Pancreas (tissue), 10 donors: Measurements from ENCODE around the gene CDC42EP5. TPM values are rescaled to one million over a fixed set of nuclear protein-coding genes. Genes with fewer than 3 reads are reported as not detected.

ENCODE experiments used
- ATAC-seq, 4 donors: fragments of 200-7000 bp; cut with Tn5 transposase; one replicate each; pipeline versions ENCODE4 v1.8.0 to v1.9.1; 2020; ENCODE audit warnings: mild to moderate bottlenecking in 4 of 4, moderate library complexity in 4 of 4
- DNase-seq, 6 donors: peaks; one replicate each; pipeline ENCODE4 v3.0.0-alpha.2; 2020
- FAIRE-seq: peaks from 2 replicates; lab custom pipeline; 2012; peaks lifted over from hg19 to GRCh38; lab: Jason Lieb, UNC
- H3K27ac ChIP-seq, 4 donors: fragments of 200-600 bp; sonication (generic); 1 replicate in 3 of 4; 2 replicates in 1 of 4; pipeline versions ENCODE4 v1.5.0 to v1.8.0; 2020
- H3K27me3 ChIP-seq, 4 donors: fragments of 200-600 bp; one replicate each; pipeline ENCODE4 v1.8.0; 2021
- H3K36me3 ChIP-seq, 3 donors: fragments of 200-600 bp; sonication (generic) in 1 of 3; one replicate each; pipeline versions ENCODE4 v1.5.0 to v1.8.0; 2020 to 2021
- H3K4me1 ChIP-seq, 3 donors: fragments of 200-600 bp; one replicate each; pipeline ENCODE4 v1.8.0; 2021
- H3K4me3 ChIP-seq, 4 donors: fragments of 200-600 bp; sonication (generic) in 2 of 4; one replicate each; pipeline versions ENCODE4 v1.5.0 to v1.8.0; 2020 to 2021
- H3K9me3 ChIP-seq, 4 donors: fragments of 200-600 bp; one replicate each; pipeline ENCODE4 v1.8.0; 2021
- WGBS, 2 donors: extraction: QIAGEN DNeasy Blood & Tissue Kit; methylation state at CpG; one replicate each; pipeline ENCODE4 v1.1.7; 2013; 5-methylcytosine and 5-hydroxymethylcytosine counted together
- intact Hi-C, 3 donors: fragments of 100-400 bp; cut with DNase I; formaldehyde crosslinking; loops; one replicate each; pipeline versions ENCODE4 v1.11.1 to v1.14.2; 2022
- polyA plus RNA-seq, 2 donors: library from polyadenylated mRNA; stranded (reverse); fragments of 200-250 nt; gene quantifications; one replicate each; pipeline ENCODE4 v1.2.3, GENCODE V29; 2013
- total RNA-seq, 6 donors: library from RNA; stranded (reverse); fragmentation: NEBNext Ultra II Directional in 4 of 6; extraction: Animal tissue kit (Norgen Biotek cat#: 25700) in 4 of 6; gene quantifications; one replicate each; pipeline versions ENCODE4 v1.2.1 to v1.2.4, GENCODE V29; 2021 to 2023
- TF ChIP-seq, protein P1 (sequence below), 4 donors: fragments of 200-600 bp; sonication (generic) in 3 of 4; IDR thresholded peaks; one replicate each; pipeline versions ENCODE4 v1.5.0 to v1.8.0; 2021; ENCODE audit warnings: antibody characterized with exemption in 4 of 4
- donor health status: healthy with polysubstance abuse.
- donor health status: DM: no; HTN: no; CAD: no; lungs with moderate emphysema.
- donor health status: DM: no; HTN: no; CAD: no.
- donor health status: control.
- donor health status: control.
- donor health status: Bipolar disorder and iron deficiency.
- donor health status: DM: yes; HTN: yes; CAD: no.
- donor health status: DM: no; HTN: no; CAD: no.
- donor health status: DM: no; HTN: no; CAD: no.
- donor health status: DM: yes; HTN: yes; CAD: no.

The CDC42EP5 gene
- total and polyA plus RNA-seq, 8 donors = 7.5 to 48.0 (median 15.7) TPM

DNA sequence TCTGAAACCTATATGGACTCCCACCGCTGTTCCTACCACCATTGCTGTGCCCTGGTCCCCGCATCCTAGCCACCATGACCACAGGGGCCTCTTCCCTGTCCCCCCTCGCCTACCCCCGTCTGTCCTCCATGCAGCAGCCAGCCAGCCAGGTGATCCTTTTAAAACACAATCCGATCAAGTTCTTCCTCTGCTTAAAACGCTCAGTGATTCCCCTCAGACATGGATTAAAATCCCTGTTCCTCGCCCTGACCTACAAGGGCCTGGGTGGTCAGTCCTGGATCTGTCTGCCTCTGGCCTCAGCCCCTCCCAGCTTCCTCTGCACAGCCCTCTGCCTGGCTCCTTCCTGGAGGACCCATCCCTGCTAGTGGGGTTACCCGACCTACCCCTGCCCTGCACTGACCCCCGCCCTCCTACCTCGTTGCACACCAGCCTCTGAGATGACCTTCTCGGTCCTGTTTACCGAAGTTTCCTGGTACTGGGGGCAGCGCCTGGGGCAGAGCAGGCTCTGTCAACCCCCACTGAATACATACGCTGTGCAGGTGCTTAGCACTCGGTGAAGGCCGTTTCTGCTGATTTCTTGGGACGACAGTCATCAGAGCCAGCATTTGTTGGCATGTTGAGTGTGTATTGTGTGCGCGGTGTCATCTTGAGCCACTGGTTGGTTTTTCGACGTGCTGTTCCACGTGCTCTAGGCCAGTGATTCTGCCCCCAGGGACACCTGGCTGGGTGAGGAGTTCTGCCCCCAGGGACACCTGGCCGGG lies 38.8 kb downstream of the CDC42EP5 start:
- H3K4me1 ChIP-seq = peaks cover 14 to 28% (median 22%) of the 10 kb centered on the region in 3 donors
- H3K27ac ChIP-seq = peak overlapping the region in 1 of 4 donors; percentile 1
- WGBS, 2 donors = 36 to 39% methylated on average over 23 of the region's 23 CpGs
- H3K36me3 ChIP-seq = no peaks in the 10 kb centered on the region
- H3K4me3 ChIP-seq = no peak overlapping the region
- H3K27me3 ChIP-seq = no peaks in the 10 kb centered on the region
- FAIRE-seq (no peak), ATAC-seq (peak in 1 of 4 donors; percentile 0), DNase-seq (peak in 2 of 6 donors; percentile 45 to 84)
- intact Hi-C loops = no loop called here
- TF ChIP-seq, protein P1, sequence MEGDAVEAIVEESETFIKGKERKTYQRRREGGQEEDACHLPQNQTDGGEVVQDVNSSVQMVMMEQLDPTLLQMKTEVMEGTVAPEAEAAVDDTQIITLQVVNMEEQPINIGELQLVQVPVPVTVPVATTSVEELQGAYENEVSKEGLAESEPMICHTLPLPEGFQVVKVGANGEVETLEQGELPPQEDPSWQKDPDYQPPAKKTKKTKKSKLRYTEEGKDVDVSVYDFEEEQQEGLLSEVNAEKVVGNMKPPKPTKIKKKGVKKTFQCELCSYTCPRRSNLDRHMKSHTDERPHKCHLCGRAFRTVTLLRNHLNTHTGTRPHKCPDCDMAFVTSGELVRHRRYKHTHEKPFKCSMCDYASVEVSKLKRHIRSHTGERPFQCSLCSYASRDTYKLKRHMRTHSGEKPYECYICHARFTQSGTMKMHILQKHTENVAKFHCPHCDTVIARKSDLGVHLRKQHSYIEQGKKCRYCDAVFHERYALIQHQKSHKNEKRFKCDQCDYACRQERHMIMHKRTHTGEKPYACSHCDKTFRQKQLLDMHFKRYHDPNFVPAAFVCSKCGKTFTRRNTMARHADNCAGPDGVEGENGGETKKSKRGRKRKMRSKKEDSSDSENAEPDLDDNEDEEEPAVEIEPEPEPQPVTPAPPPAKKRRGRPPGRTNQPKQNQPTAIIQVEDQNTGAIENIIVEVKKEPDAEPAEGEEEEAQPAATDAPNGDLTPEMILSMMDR (IDR thresholded peaks at IDR 0.05) = no peak
- no peaks in the 10 kb centered on the region for H3K9me3 ChIP-seq

DNA sequence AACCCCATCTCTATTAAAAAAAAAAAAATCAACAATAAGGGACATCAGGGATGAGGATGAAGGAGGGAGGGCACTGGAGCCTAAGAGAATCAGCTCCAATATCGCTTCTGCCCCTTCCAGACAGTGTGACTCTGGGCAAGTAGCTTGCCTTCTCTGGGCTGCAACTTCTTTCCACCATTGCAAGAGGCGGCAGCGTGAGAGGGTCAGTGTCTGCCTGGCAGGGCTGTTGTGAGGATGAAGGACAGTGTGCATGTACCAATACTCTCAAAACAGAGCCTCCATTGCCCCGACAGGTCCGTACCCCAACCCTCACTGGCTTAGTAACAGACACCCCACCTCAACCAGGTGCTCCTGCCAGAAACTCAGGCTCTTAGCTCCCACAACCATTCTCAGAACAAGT lies 39.4 kb downstream of the CDC42EP5 start:
- TF ChIP-seq, protein P1 (IDR thresholded peaks at IDR 0.05) = no peak
- no peak overlapping the region for H3K27ac ChIP-seq
- H3K36me3 ChIP-seq = no peaks in the 10 kb centered on the region
- WGBS, 2 donors = 86 to 95% methylated on average over 5 of the region's 5 CpGs
- H3K4me3 ChIP-seq = no peak overlapping the region
- ATAC-seq (no peak), FAIRE-seq (no peak), DNase-seq (no peak)
- intact Hi-C loops = no loop called here
- H3K9me3 ChIP-seq = no peaks in the 10 kb centered on the region
- no peaks in the 10 kb centered on the region for H3K27me3 ChIP-seq
- H3K4me1 ChIP-seq = peaks cover 14 to 22% (median 17%) of the 10 kb centered on the region in 3 donors

DNA sequence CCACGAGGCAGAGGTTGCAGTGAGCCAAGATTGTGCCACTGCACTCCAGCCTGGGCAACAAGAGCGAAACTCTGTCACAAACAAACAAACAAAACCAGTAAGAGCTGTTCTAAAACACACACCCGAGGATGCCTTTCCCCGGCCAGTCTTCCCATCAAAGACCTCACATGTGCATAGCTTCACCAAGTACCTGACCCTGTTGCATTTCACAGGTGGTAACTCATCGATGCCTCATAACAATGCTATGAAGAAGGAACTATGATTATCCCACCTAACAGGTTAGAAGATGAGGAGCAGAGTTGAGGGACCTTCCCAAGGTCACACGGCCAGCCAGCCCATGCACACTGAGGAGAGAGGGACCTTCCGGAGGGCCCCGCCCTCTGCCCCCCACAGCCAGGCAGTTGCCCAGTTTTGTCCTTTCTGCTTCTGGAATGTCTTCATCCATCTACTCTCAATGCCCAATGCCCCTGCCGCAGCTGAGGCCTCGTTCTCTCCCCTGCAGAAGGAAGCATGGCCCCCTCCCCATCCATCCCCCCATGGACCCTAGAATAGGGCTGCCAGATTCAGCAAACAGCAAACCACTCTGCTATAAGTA lies 40.9 kb downstream of the CDC42EP5 start:
- H3K27me3 ChIP-seq = no peaks in the 10 kb centered on the region
- WGBS, 2 donors = 42 to 45% methylated on average over 10 of the region's 10 CpGs
- intact Hi-C loops = no loop called here
- no peak overlapping the region for H3K4me3 ChIP-seq
- no peaks in the 10 kb centered on the region for H3K9me3 ChIP-seq
- TF ChIP-seq, protein P1 (IDR thresholded peaks at IDR 0.05) = no peak
- FAIRE-seq (no peak), ATAC-seq (peak in 2 of 4 donors; percentile 1 to 3), DNase-seq (no peak)
- no peaks in the 10 kb centered on the region for H3K36me3 ChIP-seq
- H3K27ac ChIP-seq = peak overlapping the region; percentile 53 to 78 (median 76)
- peaks cover 14 to 21% (median 17%) of the 10 kb centered on the region in 3 donors for H3K4me1 ChIP-seq

DNA sequence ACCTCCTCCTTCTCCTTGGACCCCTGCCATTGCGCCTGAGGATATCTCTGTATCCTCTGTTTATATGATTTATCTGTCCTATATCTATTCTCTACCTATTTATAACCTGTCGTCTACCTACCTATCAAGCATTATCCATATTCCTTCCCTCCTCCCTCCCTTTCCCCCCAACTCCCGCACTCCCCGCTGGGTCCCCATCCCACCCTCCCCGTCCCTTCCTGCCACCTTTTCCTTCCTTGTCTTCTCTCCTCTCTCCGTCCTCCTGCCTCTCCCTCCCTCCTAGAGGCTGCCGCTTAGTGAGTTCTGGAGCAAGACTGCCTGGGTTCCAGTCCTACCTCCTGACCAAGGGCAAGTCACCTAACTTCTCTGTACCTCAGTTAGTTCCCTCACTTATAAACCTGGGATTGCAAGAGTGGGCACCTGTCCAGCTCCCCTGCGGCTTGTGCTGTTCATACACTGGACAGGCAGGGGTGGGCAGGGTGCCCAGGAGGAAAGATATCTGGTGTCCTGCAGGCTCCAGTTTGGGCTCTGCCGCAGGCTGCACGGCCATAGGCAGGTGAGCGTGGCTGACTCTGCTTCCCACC lies 41.7 kb downstream of the CDC42EP5 start:
- H3K4me3 ChIP-seq = peak overlapping the region in 2 of 4 donors; percentile 16 to 23
- intact Hi-C loops = no loop called here
- peak; percentile 88 to 98 (median 91) for DNase-seq
- H3K27ac ChIP-seq = peak overlapping the region; percentile 53 to 78 (median 76)
- FAIRE-seq = no peak
- H3K36me3 ChIP-seq = no peaks in the 10 kb centered on the region
- 3 to 7% methylated on average over 11 of the region's 11 CpGs for WGBS, 2 donors
- TF ChIP-seq, protein P1 (IDR thresholded peaks at IDR 0.05) = no peak
- H3K9me3 ChIP-seq = no peaks in the 10 kb centered on the region
- H3K4me1 ChIP-seq = peaks cover 14 to 21% (median 17%) of the 10 kb centered on the region in 3 donors
- no peaks in the 10 kb centered on the region for H3K27me3 ChIP-seq
- peak; percentile 60 to 73 (median 70) for ATAC-seq
